Ectodermal cell (in vitro differentiated cells): ENCODE data around the gene NDUFA3.
A peak's percentile ranks its signal among the peaks of the same experiment; 100 is the strongest.

ENCODE experiments used
- H3K27ac ChIP-seq: 2 replicates; pipeline ENCODE4 v1.7.0; 2013; ENCODE audit warnings: mild to moderate bottlenecking, low read depth, low read length; ENCODE audit not compliant: insufficient read depth, poor library complexity, severe bottlenecking
- H3K27me3 ChIP-seq: 2 replicates; pipeline ENCODE4 v1.7.0; 2013; ENCODE audit warnings: mild to moderate bottlenecking, low read length; ENCODE audit not compliant: insufficient read depth, control insufficient read depth, poor library complexity, severe bottlenecking
- H3K36me3 ChIP-seq: one replicate; pipeline ENCODE4 v1.7.0; 2013; ENCODE audit warnings: low read length; ENCODE audit not compliant: control insufficient read depth, insufficient read depth
- H3K4me1 ChIP-seq: one replicate; pipeline ENCODE4 v1.7.0; 2013; ENCODE audit warnings: low read length; ENCODE audit not compliant: control insufficient read depth, insufficient read depth
- H3K4me3 ChIP-seq: 2 replicates; pipeline ENCODE4 v1.7.0; 2013; ENCODE audit warnings: low read depth, low read length, control low read depth; ENCODE audit not compliant: insufficient read depth
- H3K9me3 ChIP-seq: 2 replicates; pipeline ENCODE4 v1.7.0; 2013; ENCODE audit warnings: mild to moderate bottlenecking, low read length, moderate library complexity; ENCODE audit not compliant: control insufficient read depth
- WGBS, 2 experiments: methylation state at CpG; one replicate each; pipeline ENCODE4 v1.1.7; 2013; ENCODE audit warnings: missing lambda C conversion rate in 2 of 2; 5-methylcytosine and 5-hydroxymethylcytosine counted together

The NDUFA3 gene

GRCh38 chr19:54107876-54108490 is 5.3 kb downstream of the NDUFA3 start:
- H3K9me3 ChIP-seq, result no peaks in the 10 kb centered on the region
- no peaks in the 10 kb centered on the region for H3K4me1 ChIP-seq
- no peaks in the 10 kb centered on the region for H3K27me3 ChIP-seq
- H3K36me3 ChIP-seq, result peaks cover 37% of the 10 kb centered on the region
- WGBS, 2 experiments, result 92% methylated on average over 20 to 21 of the region's 21 CpGs
- no peak overlapping the region for H3K4me3 ChIP-seq
- H3K27ac ChIP-seq, result no peak overlapping the region

GRCh38 chr19:54108496-54108895 is 5.8 kb downstream of the NDUFA3 start:
- H3K9me3 ChIP-seq, result no peaks in the 10 kb centered on the region
- no peaks in the 10 kb centered on the region for H3K27me3 ChIP-seq
- H3K36me3 ChIP-seq, result peaks cover 37% of the 10 kb centered on the region
- H3K4me1 ChIP-seq, result no peaks in the 10 kb centered on the region
- H3K27ac ChIP-seq, result no peak overlapping the region
- WGBS, 2 experiments, result 94 to 97% methylated on average over 6 to 7 of the region's 7 CpGs
- H3K4me3 ChIP-seq, result no peak overlapping the region

GRCh38 chr19:54109651-54110050 is 7.0 kb downstream of the NDUFA3 start:
- H3K9me3 ChIP-seq, result no peaks in the 10 kb centered on the region
- H3K4me3 ChIP-seq, result no peak overlapping the region
- no peaks in the 10 kb centered on the region for H3K27me3 ChIP-seq
- H3K27ac ChIP-seq, result no peak overlapping the region
- peaks cover 37% of the 10 kb centered on the region for H3K36me3 ChIP-seq
- H3K4me1 ChIP-seq, result peaks cover 8% of the 10 kb centered on the region
- 88 to 90% methylated on average over 5 to 6 of the region's 6 CpGs for WGBS, 2 experiments

GRCh38 chr19:54114340-54115108 is 11.9 kb downstream of the NDUFA3 start:
- H3K27ac ChIP-seq, result no peak overlapping the region
- 24 to 28% methylated on average over 28 of the region's 28 CpGs for WGBS, 2 experiments

DNA sequence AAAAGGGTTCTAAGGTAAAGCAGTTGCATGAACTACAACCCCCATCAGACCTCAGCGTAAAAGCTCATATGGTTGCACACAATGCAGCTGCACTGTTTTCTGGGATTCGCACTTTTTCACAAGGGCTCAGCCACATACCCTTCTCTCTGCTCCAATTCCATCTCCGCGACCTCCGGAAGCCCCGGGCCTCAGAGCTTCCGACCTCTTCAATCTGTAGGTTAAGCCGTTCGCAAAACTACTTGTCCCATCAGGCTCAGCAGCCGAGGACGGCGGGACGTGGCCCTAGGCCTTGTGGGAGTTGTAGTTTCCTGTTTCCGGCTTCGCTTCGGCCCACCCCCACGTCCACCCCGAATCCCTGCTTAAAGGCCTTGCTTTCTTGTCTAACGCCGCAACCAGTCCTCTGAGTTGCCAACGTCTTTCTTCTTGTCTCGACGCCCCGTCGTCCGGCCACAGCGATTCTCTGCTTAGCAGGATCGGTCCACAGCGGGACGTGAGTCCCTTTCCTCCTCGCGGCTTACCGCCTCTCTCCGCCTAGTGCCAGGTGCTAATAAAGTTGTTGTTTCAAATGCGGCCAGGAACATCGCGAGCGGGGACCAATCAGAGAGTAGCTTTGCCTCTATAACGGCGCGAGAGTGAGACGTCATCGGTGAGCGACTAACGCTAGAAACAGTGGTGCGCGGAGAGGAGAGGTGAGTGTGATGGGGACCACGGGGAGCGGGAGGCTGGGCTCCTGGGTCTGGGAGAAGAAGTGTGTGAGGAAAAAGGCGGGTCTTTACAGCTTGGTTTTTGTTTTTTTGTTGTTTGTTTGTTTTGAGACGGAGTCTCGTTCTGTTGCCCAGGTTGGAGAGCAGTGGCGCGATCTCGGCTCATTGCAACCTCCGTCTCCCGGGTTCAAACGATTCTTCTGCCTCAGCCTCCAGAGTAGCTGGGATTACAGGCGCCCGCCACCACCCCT is 12.7 kb downstream of the NDUFA3 start, which contains the start of the genes PRPF31 and TFPT:
PRPF31 (plus strand) TSS at position 646 of the 955 bp plus-strand sequence. CDS start 2,525 bp downstream, outside the sequence.
TFPT (minus strand) TSS at position 549 of the 955 bp plus-strand sequence; CDS start at position 161, 388 bp downstream.
- Histone ChIP-seq H3K36me3 (peaks cover 14% of the 10 kb centered on the region), H3K27me3 (no peaks in the 10 kb centered on the region), H3K4me3 (peak within 1 kb of the TSS; percentile 65), H3K27ac (peak within 1 kb of the TSS; percentile 48), H3K9me3 (no peaks in the 10 kb centered on the region), H3K4me1 (peaks cover 17% of the 10 kb centered on the region)
- WGBS, 2 experiments, result 0 to 1% methylated on average over 60 of the region's 60 CpGs

More at GRCh38 chr19:54114340-54115108, 11.9 kb downstream of the NDUFA3 start:
- Histone ChIP-seq H3K4me3 (peak overlapping the region; percentile 65), H3K27me3 (no peaks in the 10 kb centered on the region), H3K4me1 (peaks cover 17% of the 10 kb centered on the region), H3K36me3 (peaks cover 16% of the 10 kb centered on the region), H3K9me3 (no peaks in the 10 kb centered on the region)

- Histone ChIP-seq H3K36me3 (peaks cover 36% of the 10 kb centered on the region), H3K9me3 (no peaks in the 10 kb centered on the region), H3K4me3 (no peak overlapping the region), H3K27ac (no peak overlapping the region), H3K4me1 (peaks cover 6% of the 10 kb centered on the region), H3K27me3 (no peaks in the 10 kb centered on the region)
- WGBS, 2 experiments, result 93 to 96% methylated on average over 10 of the region's 10 CpGs
Measured at GRCh38 chr19:54121259-54121658, 18.6 kb downstream of the NDUFA3 start.

- no peak overlapping the region for H3K27ac ChIP-seq
- no peak overlapping the region for H3K4me3 ChIP-seq
- H3K36me3 ChIP-seq, result peaks cover 38% of the 10 kb centered on the region
- no peaks in the 10 kb centered on the region for H3K4me1 ChIP-seq
- no peaks in the 10 kb centered on the region for H3K9me3 ChIP-seq
- WGBS, 2 experiments, result 95% methylated on average over 17 of the region's 17 CpGs
- H3K27me3 ChIP-seq, result no peaks in the 10 kb centered on the region
Measured at GRCh38 chr19:54123682-54124081, 21.0 kb downstream of the NDUFA3 start.

GRCh38 chr19:54124393-54124792 is 21.7 kb downstream of the NDUFA3 start:
- no peaks in the 10 kb centered on the region for H3K27me3 ChIP-seq
- peaks cover 41% of the 10 kb centered on the region for H3K36me3 ChIP-seq
- no peak overlapping the region for H3K4me3 ChIP-seq
- H3K9me3 ChIP-seq, result no peaks in the 10 kb centered on the region
- no peak overlapping the region for H3K27ac ChIP-seq
- 93 to 94% methylated on average over 19 of the region's 19 CpGs for WGBS, 2 experiments
- H3K4me1 ChIP-seq, result no peaks in the 10 kb centered on the region

DNA sequence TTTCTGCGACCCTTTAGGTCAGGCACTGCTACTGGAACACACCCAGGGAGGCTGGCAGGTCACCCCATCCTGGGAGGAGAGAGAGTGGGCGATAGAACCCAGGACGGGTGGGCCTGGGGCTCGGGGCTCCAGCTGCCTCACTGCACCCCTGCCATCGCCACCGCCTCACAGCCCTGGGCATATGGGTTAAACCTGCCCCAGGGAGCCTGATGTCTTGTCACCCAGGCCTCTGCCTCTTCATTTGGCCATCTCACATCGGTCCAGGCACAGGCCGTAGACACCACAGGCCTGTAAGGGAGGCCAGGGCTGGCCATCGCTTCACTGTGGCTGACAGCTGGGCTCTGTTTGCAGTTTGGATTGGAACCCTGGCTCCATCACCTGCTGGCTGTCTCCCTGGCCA is 23.1 kb downstream of the NDUFA3 start:
- WGBS, 2 experiments, result 94% methylated on average over 9 of the region's 9 CpGs
- no peaks in the 10 kb centered on the region for H3K9me3 ChIP-seq
- no peak overlapping the region for H3K27ac ChIP-seq
- H3K36me3 ChIP-seq, result peaks cover 38% of the 10 kb centered on the region
- H3K4me1 ChIP-seq, result no peaks in the 10 kb centered on the region
- no peak overlapping the region for H3K4me3 ChIP-seq
- no peaks in the 10 kb centered on the region for H3K27me3 ChIP-seq
